ENCODE data around the gene GRHPR.

- no peak for TF ChIP-seq CTCF (IDR thresholded peaks at IDR 0.05; ENCODE audit: poor library complexity, severe bottlenecking)
- TF ChIP-seq EP300 (conservative IDR thresholded peaks at IDR 0.05; ENCODE audit: poor library complexity, severe bottlenecking) = no peak
- TF ChIP-seq POLR2AphosphoS5 (IDR thresholded peaks at IDR 0.05) = no peak
- TF ChIP-seq SMC3 (conservative IDR thresholded peaks at IDR 0.05; ENCODE audit: poor library complexity) = no peak
- TF ChIP-seq REST (IDR thresholded peaks at IDR 0.05; ENCODE audit: borderline replicate concordance) = no peak
- no peak for TF ChIP-seq TAF1 (IDR thresholded peaks at IDR 0.05; ENCODE audit: low read depth)
These were observed 31.7 kb downstream of the GRHPR start for GRCh38 chr9:37454238-37454637.
